Smooth muscle cell (in vitro differentiated cells): Measurements from ENCODE around the gene ANKRD63. TPM values are rescaled to one million over a fixed set of nuclear protein-coding genes. Genes with fewer than 3 reads are reported as not detected.

Experiments
- DNase-seq: peaks from one replicate; lab custom pipeline; 2025; ENCODE audit not compliant: unreplicated experiment; lab: John Stamatoyannopoulos, UW
- H2AFZ ChIP-seq: fragments of 200-600 bp; sonication (generic); 2 replicates; pipeline ENCODE4 v1.6.0; 2016; ENCODE audit warnings: antibody characterized with exemption, low read depth, mild to moderate bottlenecking
- H3F3A ChIP-seq: fragments of 200-600 bp; sonication (generic); 2 replicates; pipeline ENCODE4 v1.6.0; 2017; ENCODE audit warnings: antibody characterized with exemption, low read depth
- H3K27ac ChIP-seq: fragments of 200-600 bp; sonication (generic); 2 replicates; pipeline ENCODE4 v1.5.1; 2016; ENCODE audit warnings: low read depth, mild to moderate bottlenecking
- H3K27me3 ChIP-seq: fragments of 200-600 bp; sonication (generic); 2 replicates; pipeline ENCODE4 v1.6.1; 2016; ENCODE audit warnings: low read depth, mild to moderate bottlenecking
- H3K36me3 ChIP-seq: fragments of 200-600 bp; sonication (generic); 2 replicates; pipeline ENCODE4 v1.5.1; 2016; ENCODE audit warnings: low read depth
- H3K4me1 ChIP-seq: fragments of 200-600 bp; sonication (generic); 2 replicates; pipeline ENCODE4 v1.5.1; 2016; ENCODE audit warnings: low read depth
- H3K4me2 ChIP-seq: fragments of 200-600 bp; sonication (generic); 2 replicates; pipeline ENCODE4 v1.6.0; 2016; ENCODE audit warnings: mild to moderate bottlenecking
- H3K4me3 ChIP-seq: fragments of 200-600 bp; sonication (generic); 2 replicates; pipeline ENCODE4 v1.5.1; 2016; ENCODE audit warnings: mild to moderate bottlenecking
- H3K79me2 ChIP-seq: fragments of 200-600 bp; sonication (generic); 2 replicates; pipeline ENCODE4 v1.6.0; 2016; ENCODE audit warnings: low read depth, mild to moderate bottlenecking
- H3K9ac ChIP-seq: fragments of 200-600 bp; sonication (generic); 2 replicates; pipeline ENCODE4 v1.6.0; 2016; ENCODE audit warnings: low read depth
- H3K9me3 ChIP-seq: fragments of 200-600 bp; sonication (generic); replicated peaks from 2 replicates; pipeline ENCODE4 v1.5.1; 2016; ENCODE audit warnings: low read depth
- H4K20me1 ChIP-seq: fragments of 200-600 bp; sonication (generic); 2 replicates; pipeline ENCODE4 v1.6.0; 2016; ENCODE audit warnings: low read depth
- CTCF ChIP-seq: fragments of 200-600 bp; sonication (generic); IDR thresholded peaks from 2 replicates; pipeline ENCODE4 v1.5.1; 2017; ENCODE audit warnings: borderline replicate concordance, mild to moderate bottlenecking, antibody characterized with exemption; ENCODE audit not compliant: insufficient read depth, poor library complexity, severe bottlenecking
- WGBS: methylation state at CpG from one replicate; pipeline ENCODE4 v1.1.7; 2016; ENCODE audit warnings: low lambda C conversion rate; 5-methylcytosine and 5-hydroxymethylcytosine counted together
- polyA plus RNA-seq: library from polyadenylated mRNA; unstranded; fragments of >200 nt; fragmentation: Nextera tagmentation; extraction: Ambion mirVana; gene quantifications from 2 replicates; pipeline ENCODE4 v1.2.1, GENCODE V29; 2016
- total RNA-seq: library from RNA; depleted of rRNA; stranded (reverse); fragments of >200 nt; gene quantifications from 2 replicates; pipeline ENCODE4 v1.2.3, GENCODE V29; 2014

ANKRD63 gene
- total and polyA plus RNA-seq, 2 experiments from 2014 or later, result not detected

- no peak for TF ChIP-seq CTCF
- peaks cover 18% of the 10 kb centered on the region for H3K27me3 ChIP-seq
Measured at GRCh38 chr15:40300367-40300766, 17.5 kb upstream of the ANKRD63 start.

GRCh38 chr15:40298216-40298935, 15.5 kb upstream of the ANKRD63 start:
- Histone ChIP-seq H3F3A (no peaks in the 10 kb centered on the region), H3K27ac (no peak overlapping the region), H4K20me1 (no peaks in the 10 kb centered on the region), H3K4me3 (no peak overlapping the region), H3K79me2 (no peaks in the 10 kb centered on the region), H2AFZ (no peak overlapping the region), H3K9ac (no peak overlapping the region), H3K36me3 (no peaks in the 10 kb centered on the region), H3K9me3 (no peaks in the 10 kb centered on the region), H3K4me2 (no peak overlapping the region), H3K4me1 (peaks cover 13% of the 10 kb centered on the region), H3K27me3 (peaks cover 7% of the 10 kb centered on the region)
- TF ChIP-seq CTCF, result no peak
- no peak for DNase-seq
- WGBS, result 96% methylated on average over 17 of the region's 17 CpGs

More at GRCh38 chr15:40300367-40300766, 17.5 kb upstream of the ANKRD63 start:
- Histone ChIP-seq H3K4me2 (no peak overlapping the region), H3K9ac (no peak overlapping the region), H3F3A (no peaks in the 10 kb centered on the region), H4K20me1 (no peaks in the 10 kb centered on the region), H3K4me1 (peaks cover 9% of the 10 kb centered on the region), H3K27ac (no peak overlapping the region), H3K36me3 (no peaks in the 10 kb centered on the region), H3K9me3 (no peaks in the 10 kb centered on the region), H3K79me2 (no peaks in the 10 kb centered on the region), H3K4me3 (no peak overlapping the region), H2AFZ (no peak overlapping the region)
- no peak for DNase-seq
- 96% methylated on average over 2 of the region's 2 CpGs for WGBS

GRCh38 chr15:40297356-40297755, 14.5 kb upstream of the ANKRD63 start:
- H3K4me2 ChIP-seq, result no peak overlapping the region
- no peaks in the 10 kb centered on the region for H3K79me2 ChIP-seq
- peaks cover 15% of the 10 kb centered on the region for H3K27me3 ChIP-seq
- H3K4me3 ChIP-seq, result no peak overlapping the region
- H2AFZ ChIP-seq, result no peak overlapping the region
- H3K36me3 ChIP-seq, result no peaks in the 10 kb centered on the region
- no peak overlapping the region for H3K9ac ChIP-seq
- peaks cover 13% of the 10 kb centered on the region for H3K4me1 ChIP-seq
- TF ChIP-seq CTCF, result no peak
- no peak overlapping the region for H3K27ac ChIP-seq
- H3F3A ChIP-seq, result no peaks in the 10 kb centered on the region
- H4K20me1 ChIP-seq, result no peaks in the 10 kb centered on the region
- no peak for DNase-seq
- 97% methylated on average over 10 of the region's 10 CpGs for WGBS
- no peaks in the 10 kb centered on the region for H3K9me3 ChIP-seq
